GM18870 (cell line): ENCODE data around the gene MACROD2.
A peak's percentile ranks its signal among the peaks of the same experiment; 100 is the strongest.
"Not testable (repeated sequence)": the region's sequence is repeated elsewhere in the genome, so short reads cannot be mapped to it uniquely, and the experiment has no call there.

Experiments used
- ATAC-seq: cut with Tn5 transposase; IDR thresholded peaks from one replicate; pipeline ENCODE4 v1.9.1; 2021; ENCODE audit warnings: moderate library complexity; ENCODE audit not compliant: unreplicated experiment

MACROD2 gene

DNA sequence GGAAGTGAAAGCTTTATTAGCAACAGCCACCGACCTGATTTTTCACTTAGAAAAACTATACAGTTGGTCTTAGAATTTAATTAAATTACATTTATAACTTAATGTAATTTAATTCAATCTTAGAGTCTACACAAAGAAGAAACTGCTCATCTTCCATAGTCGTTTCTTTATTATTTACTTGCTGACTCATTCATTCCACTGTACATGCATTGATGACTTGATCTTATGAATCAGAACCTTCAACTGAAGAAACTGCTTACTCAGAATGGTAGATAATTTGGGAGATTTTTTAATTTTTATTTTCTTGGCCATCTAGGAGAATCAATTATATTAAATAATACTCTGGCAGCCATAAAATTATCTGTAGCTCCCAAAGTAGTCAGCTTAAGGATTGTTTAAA, 1363.7 kb downstream of the MACROD2 start:
- no peak for ATAC-seq

DNA sequence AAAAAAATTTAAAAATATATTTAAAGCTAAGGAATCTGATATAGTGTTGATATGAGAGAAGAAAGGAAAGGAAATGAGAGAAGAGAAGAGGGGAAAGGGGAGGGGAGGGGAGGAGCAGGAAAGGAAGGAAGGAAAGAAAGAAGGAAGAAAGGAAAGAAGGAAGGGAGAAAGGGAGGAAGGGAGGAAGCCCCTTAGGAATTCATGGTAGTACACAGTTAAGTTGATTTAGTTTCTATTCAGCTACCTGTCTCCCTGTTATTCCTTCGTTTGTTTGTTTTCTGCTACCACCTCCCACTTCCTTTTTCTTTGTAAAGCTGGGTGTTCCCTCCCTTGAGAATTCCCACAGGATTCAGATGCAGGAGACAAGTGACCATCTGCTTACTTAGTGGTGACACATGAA, 1367.5 kb downstream of the MACROD2 start:
- no peak for ATAC-seq

DNA sequence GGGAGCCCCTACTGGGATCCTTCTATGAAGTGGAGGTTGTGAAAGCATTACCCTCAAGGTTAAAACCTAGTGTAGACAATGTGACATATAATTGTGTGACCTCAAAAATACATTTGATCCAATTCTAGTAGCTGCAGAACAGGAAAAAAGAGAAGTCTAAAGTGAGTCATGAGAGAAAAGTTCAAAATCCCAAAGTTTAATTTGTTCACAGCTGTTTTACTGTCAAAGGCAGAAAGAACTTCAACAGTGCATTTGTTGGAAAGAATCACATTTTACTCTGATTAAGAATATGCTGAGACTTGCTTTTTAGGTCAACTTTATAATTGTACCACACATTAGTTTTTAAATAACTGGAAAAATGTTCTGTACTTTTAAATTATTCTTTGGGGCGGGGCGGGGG, 1369.5 kb downstream of the MACROD2 start:
- ATAC-seq = no peak

DNA sequence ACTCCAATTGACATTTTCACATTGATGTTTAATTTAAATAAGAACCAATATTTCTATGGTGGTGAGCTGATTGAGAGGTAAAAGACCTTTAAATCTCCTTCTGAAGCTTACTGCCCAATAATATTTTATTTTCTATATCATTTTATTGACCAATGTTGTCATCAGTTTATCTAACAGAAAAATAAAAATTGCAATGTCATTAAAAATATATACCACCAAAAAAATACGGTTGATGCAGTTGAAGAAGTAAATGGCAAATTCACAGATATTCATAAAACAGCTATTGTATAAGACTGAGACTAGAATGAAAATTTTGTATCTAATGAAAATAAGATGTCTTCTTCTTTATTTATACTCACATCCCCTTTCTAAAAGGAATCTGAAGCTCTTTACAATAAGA, 1375.1 kb downstream of the MACROD2 start:
- no peak for ATAC-seq

DNA sequence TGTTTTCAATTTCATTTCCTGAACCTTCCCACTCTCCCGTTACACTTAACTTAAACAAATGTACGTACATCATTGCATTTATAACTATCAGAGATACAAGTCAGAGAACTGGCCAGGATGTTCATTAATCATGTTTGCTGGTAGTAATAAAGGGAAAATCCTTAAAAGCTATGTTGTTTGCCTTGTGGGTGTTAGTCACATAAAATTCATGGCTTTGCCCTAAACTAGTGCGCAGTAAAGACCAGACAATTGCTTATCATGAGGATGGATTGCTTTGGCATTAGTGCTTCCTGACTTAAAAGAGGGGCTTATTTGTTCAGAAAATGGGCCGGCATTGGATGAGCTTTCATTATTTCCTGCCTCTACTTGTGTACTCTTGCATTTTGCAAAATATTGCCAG, 1379.4 kb downstream of the MACROD2 start:
- no peak for ATAC-seq

DNA sequence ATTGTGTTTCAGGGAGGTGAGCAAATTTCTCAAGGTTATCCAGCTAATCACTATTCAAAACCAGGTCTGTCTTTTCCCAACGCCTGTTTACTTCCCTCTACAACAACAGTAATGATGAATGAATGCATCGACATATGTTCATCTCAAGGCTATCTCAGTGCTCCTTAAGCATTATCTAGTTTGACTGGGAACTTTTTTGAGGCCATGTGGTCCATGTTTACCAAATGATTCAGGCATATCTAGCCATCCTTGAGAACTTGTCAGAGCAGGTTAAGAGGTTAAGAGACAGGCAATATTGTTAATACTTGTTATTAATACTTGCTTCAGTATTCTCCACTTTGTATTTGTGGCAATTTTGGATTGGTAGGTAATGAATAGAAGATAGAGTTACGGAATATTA, 1380.5 kb downstream of the MACROD2 start:
- no peak for ATAC-seq

DNA sequence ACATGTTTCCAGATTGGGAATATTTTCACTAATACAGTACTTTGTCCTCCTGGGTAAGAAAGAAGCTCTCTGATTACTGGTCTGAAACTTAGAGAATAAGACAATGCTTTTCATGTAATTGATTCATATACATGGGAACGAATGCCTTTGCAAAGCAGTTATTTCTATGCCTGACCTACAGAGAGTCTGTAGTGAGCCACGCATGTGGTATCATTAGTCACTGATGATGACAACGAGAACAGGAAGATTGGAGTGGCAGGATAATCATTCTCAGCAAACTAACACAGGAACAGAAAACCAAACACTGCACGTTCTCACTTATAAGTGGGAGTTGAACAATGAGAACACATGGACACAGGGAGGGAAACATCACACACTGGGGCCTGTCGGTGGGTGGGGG, 1382.3 kb downstream of the MACROD2 start:
- ATAC-seq = not testable (repeated sequence)

DNA sequence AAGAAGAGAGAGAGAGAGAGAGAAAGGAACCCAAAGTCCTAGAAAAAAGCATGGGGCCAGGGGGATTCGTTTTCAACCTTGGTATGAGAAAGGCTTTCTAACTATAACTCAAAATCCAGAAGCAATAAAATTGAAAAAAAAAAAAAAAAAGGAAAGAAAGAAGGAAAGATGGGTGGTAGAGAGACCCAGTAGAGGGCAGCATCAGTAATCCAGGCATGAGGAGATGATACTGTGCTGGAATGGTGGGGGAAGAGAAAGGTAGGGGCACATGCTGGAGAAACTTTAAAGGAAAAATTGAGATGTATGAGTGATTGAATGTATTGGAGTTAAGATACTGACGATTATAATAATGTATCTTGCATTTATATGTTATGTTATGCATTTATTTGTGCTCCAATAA, 1382.8 kb downstream of the MACROD2 start:
- no peak for ATAC-seq

DNA sequence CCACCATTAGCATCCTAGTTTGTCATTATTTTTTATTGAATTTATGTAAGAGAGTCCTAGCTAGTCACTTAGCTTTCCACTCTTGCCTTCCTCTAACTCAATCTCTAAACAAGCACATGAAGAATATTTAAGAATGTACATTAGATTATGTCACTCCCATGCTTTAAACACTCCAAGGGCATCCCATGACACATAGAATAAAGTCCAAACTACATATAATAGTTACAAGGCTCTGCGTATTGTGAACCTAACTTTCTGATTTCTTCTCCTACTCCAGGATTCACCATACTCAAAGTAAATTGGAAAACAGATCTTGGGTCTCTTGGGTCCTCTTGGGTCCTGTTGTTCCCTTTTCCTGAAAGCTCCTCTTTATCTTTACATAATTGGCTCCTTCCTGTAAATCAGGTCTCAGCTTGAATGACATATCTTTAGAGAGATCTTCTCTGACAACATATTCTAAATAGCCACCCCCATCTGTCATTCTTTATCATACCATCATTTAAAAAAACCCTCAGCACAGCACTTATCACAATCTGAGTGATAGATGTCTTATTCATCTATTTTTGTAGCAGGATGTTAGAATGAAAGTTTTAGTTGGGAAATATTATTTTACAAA, 1384.5 kb downstream of the MACROD2 start:
- no peak for ATAC-seq

DNA sequence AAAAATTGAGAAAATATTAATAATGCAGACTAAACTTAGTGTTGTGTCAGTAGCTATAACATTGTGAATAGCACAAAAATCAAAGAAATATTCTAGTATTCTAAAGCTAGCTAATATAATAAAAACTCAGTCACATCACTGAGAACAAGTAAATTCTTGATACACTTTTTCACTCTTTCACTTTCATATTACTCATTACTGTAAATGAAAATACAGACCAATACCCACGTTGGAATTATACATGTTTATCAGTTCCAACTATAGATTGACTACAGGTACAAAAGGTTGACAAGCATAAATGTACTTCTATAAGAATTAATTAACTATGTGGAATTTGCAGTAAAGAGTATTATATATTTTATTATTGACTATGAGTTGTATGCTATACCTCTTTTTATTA, 1385.5 kb downstream of the MACROD2 start:
- peak; percentile 75 for ATAC-seq

DNA sequence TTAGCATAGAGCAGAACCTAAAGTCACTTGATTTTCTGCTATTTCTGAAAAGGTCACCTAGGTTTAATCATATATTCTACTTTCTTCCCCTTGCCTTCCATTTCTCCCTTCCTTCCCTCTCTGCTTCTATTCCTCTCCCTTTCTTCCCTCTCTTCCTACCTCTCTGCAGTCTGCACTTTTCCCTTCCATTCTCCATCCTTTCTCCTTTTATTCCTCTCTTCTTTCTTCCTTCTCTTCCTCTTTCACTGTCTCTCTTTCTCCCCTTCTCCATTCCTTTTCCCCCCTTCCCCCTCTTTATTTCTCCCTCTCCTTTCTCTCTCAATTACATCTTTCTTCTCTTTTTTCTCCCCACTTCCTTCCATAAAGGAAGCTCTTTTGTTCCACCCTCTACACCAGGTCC, 1391.9 kb downstream of the MACROD2 start:
- ATAC-seq = no peak

DNA sequence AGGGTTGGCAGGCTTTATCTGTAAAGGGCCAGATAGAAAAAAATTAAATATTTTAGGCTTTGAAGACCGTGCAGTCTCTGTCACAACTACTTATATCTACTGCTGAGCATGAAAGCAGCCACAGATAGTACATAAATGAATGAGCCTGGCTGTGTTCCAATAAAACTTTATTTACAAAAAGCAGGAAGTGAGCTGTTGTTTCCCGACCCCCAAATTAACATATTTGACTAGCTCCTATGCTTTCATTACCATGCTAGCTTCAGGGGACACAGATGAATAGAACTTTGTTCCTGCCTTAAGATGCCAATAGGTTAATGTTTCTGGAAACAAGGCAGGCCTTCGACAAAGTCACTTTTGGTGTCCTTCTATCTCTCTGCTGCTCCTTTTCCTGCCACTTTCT, 1400.1 kb downstream of the MACROD2 start:
- ATAC-seq = no peak

DNA sequence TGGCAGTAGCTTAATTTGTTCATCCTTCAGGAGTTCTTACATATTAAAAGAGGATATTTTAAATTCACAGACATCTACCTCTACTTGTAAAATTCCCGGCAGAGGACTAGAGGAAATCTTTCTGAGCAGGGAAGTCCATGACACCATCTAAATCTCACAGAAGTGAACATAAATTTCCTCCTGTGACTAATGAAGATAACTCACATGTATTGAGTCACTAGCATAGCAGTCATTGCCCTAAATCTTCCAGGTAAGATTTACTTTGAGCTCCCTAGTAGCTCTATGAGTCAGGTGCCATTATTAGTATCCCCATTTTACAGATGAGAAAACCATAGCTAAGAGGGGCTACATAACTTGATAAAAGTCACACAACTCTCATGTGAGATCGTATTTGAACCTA, 1400.7 kb downstream of the MACROD2 start:
- ATAC-seq = no peak

DNA sequence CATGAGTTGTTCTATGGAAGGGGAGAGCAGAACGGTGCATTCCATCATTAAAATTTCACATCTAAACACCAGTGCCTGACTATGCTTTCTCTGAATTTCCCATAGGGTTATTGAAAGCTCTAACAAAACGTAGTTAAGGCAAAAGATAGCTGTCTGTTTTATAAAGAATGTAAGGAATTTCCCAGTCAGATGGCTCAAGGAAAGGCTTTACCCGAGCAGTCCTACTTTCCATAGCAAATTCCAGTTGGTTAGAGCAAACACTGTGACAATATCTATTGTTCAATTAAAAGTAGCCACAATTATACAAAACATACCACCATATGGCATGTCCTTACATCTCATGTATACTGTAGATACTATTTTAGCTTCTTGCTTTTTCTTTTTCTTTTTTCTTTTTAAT, 1401.6 kb downstream of the MACROD2 start:
- ATAC-seq = no peak

DNA sequence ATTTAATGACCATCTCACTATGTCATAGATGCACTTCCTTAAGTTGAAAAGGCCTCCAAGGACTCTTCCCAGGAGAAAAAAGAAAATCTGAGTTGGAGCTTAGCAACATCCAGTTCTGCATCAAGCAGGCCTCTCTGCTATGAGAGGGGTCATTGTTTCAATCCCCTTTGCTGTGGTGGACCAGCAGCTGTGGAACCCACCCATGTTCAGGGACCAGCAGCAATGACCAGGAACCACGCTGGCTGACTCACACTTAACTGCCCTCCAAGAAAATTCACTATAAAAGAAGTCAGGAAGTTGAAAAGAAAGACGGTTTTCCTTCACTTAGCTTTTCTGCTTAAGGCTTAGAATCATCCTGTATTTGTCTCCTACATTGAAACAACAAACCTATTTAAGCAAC, 1404.5 kb downstream of the MACROD2 start:
- ATAC-seq = no peak

DNA sequence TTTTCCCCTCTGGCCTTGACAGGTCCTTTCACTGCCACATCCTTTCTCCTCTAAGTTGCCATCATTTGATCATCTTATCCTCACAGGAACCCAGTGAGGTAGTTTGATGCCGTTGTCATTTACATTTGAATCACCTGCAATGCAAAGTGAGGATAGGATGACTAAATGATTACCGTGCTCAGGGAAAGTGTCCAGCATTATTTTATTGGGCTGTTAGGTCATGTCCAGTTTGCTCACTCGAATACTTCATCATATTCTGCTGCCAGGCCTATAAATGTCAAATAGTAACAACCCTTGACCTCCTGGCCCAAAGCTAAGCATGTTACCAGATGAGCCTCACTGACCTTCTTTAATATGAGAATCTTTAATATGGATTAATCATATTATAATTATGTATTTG, 1410.8 kb downstream of the MACROD2 start:
- ATAC-seq = no peak

DNA sequence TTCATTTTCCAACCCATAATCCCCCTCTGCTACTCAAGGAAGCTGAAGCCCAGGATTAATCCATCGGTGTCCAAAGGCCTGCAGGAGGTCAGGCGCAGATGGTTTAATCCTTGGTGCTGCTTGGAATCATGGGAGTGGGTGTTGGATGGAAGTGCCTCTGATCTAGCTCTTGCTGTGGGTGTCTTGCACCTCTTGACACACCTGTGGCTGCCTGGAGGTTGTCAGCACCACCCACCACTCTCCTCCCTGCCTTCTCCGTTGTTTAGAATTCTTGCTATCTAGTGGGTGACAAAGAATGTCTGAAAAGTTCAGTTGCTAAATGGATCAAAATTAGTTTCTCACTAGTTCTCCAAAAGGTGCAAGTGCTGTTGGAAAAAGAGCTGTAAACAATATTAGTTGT, 1416.5 kb downstream of the MACROD2 start:
- no peak for ATAC-seq

DNA sequence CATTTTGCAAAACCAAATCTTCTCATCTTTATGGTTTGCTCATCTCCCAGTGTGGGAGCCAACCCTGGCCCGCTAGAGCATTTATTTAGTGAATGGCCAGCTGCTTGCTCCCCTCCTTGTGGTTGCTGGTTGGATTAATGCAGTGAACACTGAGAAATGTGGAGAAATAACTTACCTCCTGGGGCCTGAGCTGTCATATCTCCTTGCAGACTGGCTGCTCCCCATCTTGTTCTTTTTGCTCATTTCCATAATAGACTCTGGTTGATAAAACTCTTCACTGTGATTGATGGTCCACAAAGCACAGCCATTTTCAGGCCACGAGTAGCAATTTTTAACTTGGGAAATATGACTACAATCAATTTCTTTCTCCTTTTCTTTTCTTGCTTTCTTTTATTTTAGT, 1420.6 kb downstream of the MACROD2 start:
- ATAC-seq = no peak

DNA sequence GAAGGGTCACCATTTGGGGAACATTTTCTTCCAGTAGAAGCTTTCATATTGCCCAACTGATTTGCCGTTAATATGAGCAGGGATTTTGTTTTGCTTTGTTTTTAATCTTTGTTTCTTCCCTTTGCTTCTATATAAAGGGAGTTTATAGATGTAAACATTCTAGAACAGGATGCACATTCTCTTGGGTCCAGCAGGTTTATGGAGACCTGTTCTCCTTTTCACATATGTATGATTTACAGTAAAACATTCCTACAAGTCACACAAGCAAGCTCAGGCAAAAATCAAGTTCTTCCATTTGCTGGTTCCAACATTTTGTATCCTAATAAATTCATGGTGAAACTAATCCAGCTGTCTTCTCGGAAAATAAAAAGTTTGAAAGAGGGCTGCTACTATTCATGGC, 1424.5 kb downstream of the MACROD2 start:
- no peak for ATAC-seq

DNA sequence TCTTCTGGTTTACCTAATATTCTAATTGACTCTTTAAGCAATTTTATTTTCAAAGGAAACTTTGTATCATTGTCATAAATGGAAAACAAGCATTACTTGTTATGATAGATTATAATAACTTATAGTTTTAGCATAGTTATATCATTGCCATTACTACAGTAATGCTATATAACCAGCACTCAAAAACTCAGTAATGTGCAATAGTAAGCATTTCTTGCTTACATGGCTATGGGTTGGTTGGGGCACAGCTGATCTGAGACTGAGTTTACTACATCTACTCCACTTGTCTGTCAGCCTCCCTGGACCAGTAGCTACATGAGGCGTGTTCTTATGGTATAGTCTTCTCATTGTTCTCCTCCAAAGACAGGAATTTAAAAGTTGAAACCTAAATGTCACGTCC, 1427.7 kb downstream of the MACROD2 start:
- ATAC-seq = no peak

DNA sequence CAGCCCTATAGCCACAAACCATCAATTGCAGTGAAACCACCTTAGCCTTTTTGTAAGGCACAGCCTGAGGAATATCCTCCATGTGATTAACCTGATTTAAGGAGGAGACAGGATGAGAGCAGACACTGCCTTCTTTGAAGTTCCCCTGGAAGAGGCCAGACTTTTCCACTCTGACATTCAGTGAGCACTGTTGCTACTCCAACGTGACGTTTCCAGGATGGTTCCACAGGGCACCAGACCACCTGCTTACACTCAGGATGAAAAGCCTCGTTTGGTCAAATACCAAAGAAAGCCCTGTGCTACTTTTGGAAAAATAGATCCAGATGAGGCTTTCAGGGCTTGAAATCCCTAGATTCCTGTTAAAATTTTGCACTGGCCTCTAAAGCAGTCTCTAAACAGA, 1444.2 kb downstream of the MACROD2 start:
- no peak for ATAC-seq

DNA sequence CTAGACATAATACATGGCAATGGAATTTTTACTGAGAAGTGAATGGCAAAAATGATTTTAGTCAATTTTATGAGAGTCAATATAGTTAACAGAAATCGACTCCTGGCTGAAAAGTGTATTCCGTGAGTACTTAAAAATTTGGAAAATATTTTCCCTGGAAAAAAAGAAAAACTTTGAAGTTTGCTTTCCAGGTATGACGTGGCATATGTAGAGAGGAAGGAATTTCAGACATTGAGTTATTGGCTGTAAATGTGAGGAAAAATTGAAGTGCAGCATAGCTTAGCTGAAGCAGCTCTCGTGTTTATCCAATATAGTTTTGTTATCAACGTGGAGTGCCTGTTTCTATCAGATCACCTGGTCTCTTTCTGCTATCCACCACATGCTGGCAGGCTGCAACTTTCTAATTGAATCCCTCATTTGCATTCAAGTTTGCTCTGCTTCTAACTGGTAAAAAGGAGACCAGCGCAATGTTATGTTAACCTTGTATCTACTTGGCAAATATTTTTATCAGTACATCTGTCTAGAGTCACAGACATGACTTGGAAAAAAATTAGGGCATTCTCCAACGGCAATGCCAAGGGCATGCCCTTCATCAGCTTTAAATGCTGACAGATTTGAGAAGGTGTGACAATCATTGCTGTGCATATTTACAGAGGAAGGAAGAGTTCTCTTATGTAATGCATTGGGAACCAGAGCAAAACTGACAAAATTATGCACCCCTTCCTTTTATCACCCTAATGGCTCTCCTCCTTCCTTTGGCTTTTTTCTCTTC, 1444.9 kb downstream of the MACROD2 start:
- no peak for ATAC-seq
